ENCODE measurements around the gene NEURL2.

- TF ChIP-seq CTCF (IDR thresholded peaks at IDR 0.05) (no peak), POLR2A (IDR thresholded peaks at IDR 0.05) (no peak)
These were observed 43.1 kb upstream of the NEURL2 start for GRCh38 chr20:45934046-45934585.

Data from body of pancreas (tissue), 4 donors.